ENCODE data around the gene GLIPR2.
"Not testable (repeated sequence)": the region's sequence is repeated elsewhere in the genome, so short reads cannot be mapped to it uniquely, and the experiment has no call there.

Gene GLIPR2

DNA sequence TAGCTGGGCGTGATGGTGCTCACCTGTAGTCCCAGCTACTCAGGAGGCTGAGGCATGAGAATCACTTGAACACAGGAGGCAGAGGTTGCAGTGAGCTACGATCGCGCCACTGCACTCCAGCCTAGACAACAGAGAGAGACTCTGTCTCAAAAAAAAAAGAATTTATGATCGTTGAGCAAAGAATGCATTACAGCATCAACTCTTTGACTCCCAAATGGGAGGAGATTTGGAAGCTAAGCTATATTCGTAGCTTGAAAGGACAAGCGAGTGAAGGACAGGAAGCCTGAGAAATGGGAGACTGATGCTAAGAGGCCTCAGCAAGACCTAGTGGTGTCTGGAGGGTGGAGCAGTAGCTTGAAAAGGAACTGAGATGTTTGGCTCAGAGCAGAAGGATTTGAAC, 22.4 kb downstream of the GLIPR2 start:
- H3K9me3 ChIP-seq (ENCODE audit: control insufficient read depth, insufficient read depth, low read length) = peaks cover 5% of the 10 kb centered on the region
- H3K9ac ChIP-seq (ENCODE audit: low read depth, low read length) = no peak overlapping the region
- H3K36me3 ChIP-seq (ENCODE audit: control insufficient read depth, insufficient read depth, low read length) = no peaks in the 10 kb centered on the region
- no peak overlapping the region for H3K4me3 ChIP-seq (ENCODE audit: low read depth, low read length)
- H3K27me3 ChIP-seq (ENCODE audit: control insufficient read depth, insufficient read depth, low read length) = no peaks in the 10 kb centered on the region
- H3K4me1 ChIP-seq (ENCODE audit: control insufficient read depth, insufficient read depth, low read length) = peaks cover 14% of the 10 kb centered on the region

- not testable (repeated sequence) for H3K36me3 ChIP-seq (ENCODE audit: control insufficient read depth, insufficient read depth, low read length); H3K9me3 ChIP-seq (ENCODE audit: control insufficient read depth, insufficient read depth, low read length); H3K4me3 ChIP-seq (ENCODE audit: low read depth, low read length); H3K9ac ChIP-seq (ENCODE audit: low read depth, low read length); H3K27me3 ChIP-seq (ENCODE audit: control insufficient read depth, insufficient read depth, low read length)
- H3K4me1 ChIP-seq (ENCODE audit: control insufficient read depth, insufficient read depth, low read length) = peaks cover 17% of the 10 kb centered on the region
Measured at GRCh38 chr9:36159509-36159908, 23.0 kb downstream of the GLIPR2 start.

- H3K9me3 ChIP-seq (ENCODE audit: control insufficient read depth, insufficient read depth, low read length) = not testable (repeated sequence)
Measured at GRCh38 chr9:36160126-36160525, 23.6 kb downstream of the GLIPR2 start.

DNA sequence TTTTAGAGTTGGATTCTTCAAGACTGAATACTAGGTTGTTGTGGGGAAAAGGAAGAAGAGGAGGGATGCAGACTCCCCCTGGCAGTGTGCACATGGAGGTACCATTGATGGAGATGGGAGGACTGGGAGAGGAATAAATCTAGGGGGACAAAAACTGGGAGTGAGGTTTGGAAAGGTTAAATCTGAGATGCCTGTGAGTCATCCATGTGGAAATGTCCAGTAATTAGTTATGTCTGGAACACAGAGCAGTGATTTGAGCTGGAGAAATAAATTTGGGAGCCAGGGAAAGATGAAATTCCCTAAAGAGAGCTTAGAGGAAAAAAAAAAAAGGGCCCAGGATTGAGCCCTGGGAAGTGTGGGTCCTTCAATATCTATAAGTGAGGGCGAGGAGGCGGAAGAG, 24.7 kb downstream of the GLIPR2 start:
- peaks cover 5% of the 10 kb centered on the region for H3K9me3 ChIP-seq (ENCODE audit: control insufficient read depth, insufficient read depth, low read length)
- no peaks in the 10 kb centered on the region for H3K27me3 ChIP-seq (ENCODE audit: control insufficient read depth, insufficient read depth, low read length)
- no peak overlapping the region for H3K9ac ChIP-seq (ENCODE audit: low read depth, low read length)
- no peaks in the 10 kb centered on the region for H3K36me3 ChIP-seq (ENCODE audit: control insufficient read depth, insufficient read depth, low read length)
- peaks cover 21% of the 10 kb centered on the region for H3K4me1 ChIP-seq (ENCODE audit: control insufficient read depth, insufficient read depth, low read length)
- H3K4me3 ChIP-seq (ENCODE audit: low read depth, low read length) = no peak overlapping the region

More at GRCh38 chr9:36160126-36160525, 23.6 kb downstream of the GLIPR2 start:
- H3K27me3 ChIP-seq (ENCODE audit: control insufficient read depth, insufficient read depth, low read length); H3K9ac ChIP-seq (ENCODE audit: low read depth, low read length); H3K36me3 ChIP-seq (ENCODE audit: control insufficient read depth, insufficient read depth, low read length); H3K4me3 ChIP-seq (ENCODE audit: low read depth, low read length): not testable (repeated sequence)
- peaks cover 21% of the 10 kb centered on the region for H3K4me1 ChIP-seq (ENCODE audit: control insufficient read depth, insufficient read depth, low read length)

DNA sequence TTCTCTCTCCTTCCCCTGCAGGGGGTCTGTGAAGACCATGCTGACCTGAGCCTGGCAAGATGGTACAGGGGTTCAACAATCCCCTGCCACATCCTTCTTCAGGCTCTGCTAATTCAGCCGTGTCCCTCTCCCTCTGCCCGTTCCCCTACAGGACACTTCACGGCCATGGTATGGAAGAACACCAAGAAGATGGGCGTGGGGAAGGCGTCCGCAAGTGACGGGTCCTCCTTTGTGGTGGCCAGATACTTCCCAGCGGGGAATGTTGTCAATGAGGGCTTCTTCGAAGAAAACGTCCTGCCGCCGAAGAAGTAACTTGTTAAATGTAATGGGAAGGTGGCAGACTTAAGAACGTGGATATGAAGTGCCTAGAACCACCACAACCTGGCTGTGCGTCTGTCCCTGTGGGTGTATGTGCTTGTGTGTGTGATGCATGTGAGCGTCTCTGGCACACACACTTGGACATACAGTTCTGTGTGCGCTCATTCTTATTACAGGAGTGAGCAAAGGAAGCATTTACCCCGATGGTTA, 25.7 kb downstream of the GLIPR2 start:
- H3K27me3 ChIP-seq (ENCODE audit: control insufficient read depth, insufficient read depth, low read length) = no peaks in the 10 kb centered on the region
- H3K4me3 ChIP-seq (ENCODE audit: low read depth, low read length) = no peak overlapping the region
- H3K9me3 ChIP-seq (ENCODE audit: control insufficient read depth, insufficient read depth, low read length) = no peaks in the 10 kb centered on the region
- H3K36me3 ChIP-seq (ENCODE audit: control insufficient read depth, insufficient read depth, low read length) = no peaks in the 10 kb centered on the region
- H3K4me1 ChIP-seq (ENCODE audit: control insufficient read depth, insufficient read depth, low read length) = peaks cover 21% of the 10 kb centered on the region
- no peak overlapping the region for H3K9ac ChIP-seq (ENCODE audit: low read depth, low read length)

- H3K4me1 ChIP-seq (ENCODE audit: control insufficient read depth, insufficient read depth, low read length) = peaks cover 21% of the 10 kb centered on the region
- H3K4me3 ChIP-seq (ENCODE audit: low read depth, low read length) = no peak overlapping the region
- H3K9ac ChIP-seq (ENCODE audit: low read depth, low read length) = peak overlapping the region; percentile 3
- no peaks in the 10 kb centered on the region for H3K9me3 ChIP-seq (ENCODE audit: control insufficient read depth, insufficient read depth, low read length)
- no peaks in the 10 kb centered on the region for H3K36me3 ChIP-seq (ENCODE audit: control insufficient read depth, insufficient read depth, low read length)
- H3K27me3 ChIP-seq (ENCODE audit: control insufficient read depth, insufficient read depth, low read length) = no peaks in the 10 kb centered on the region
Measured at GRCh38 chr9:36163049-36163785, 26.7 kb downstream of the GLIPR2 start.

DNA sequence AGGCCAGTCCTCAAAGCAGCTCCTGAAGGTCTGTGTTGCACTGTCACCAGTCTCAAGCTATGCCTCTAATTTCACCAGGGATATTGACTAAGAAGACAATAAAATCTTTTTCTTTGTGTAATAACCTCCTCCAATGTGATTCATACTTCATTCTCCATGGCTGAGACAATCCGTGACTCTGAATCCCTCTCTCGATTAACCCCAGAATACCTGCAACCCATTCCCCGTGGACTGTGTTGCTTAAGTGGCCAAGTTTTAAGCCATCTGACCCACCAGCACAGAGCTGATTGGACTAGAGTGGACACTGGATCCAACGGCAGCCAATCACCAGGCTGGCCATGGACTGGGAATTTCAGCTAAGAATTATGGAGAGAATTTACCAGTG, 27.2 kb downstream of the GLIPR2 start:
- Histone ChIP-seq H3K4me1 (ENCODE audit: control insufficient read depth, insufficient read depth, low read length) (peaks cover 21% of the 10 kb centered on the region), H3K9me3 (ENCODE audit: control insufficient read depth, insufficient read depth, low read length) (no peaks in the 10 kb centered on the region), H3K4me3 (ENCODE audit: low read depth, low read length) (no peak overlapping the region), H3K36me3 (ENCODE audit: control insufficient read depth, insufficient read depth, low read length) (no peaks in the 10 kb centered on the region), H3K9ac (ENCODE audit: low read depth, low read length) (no peak overlapping the region), H3K27me3 (ENCODE audit: control insufficient read depth, insufficient read depth, low read length) (peaks cover 2% of the 10 kb centered on the region)

DNA sequence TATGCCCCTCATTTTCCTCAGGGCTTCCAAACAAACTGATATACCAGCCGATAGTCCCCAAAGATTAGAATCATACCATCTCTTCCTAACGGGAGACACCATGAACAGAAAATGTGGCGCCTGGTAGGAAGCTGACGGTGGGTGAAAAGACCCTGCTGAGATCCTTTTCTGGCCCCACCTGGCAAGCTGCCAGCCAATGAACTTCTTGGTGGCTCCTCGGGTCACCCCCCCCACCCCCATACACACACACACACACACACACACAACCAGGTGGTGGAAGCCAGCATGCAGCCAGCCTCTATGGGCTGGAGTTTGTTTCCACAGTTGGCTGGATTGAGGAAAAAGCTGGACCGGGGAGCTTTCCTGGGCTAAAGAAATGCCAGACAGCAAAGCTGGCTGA, 27.8 kb downstream of the GLIPR2 start:
- no peaks in the 10 kb centered on the region for H3K9me3 ChIP-seq (ENCODE audit: control insufficient read depth, insufficient read depth, low read length)
- no peak overlapping the region for H3K9ac ChIP-seq (ENCODE audit: low read depth, low read length)
- H3K36me3 ChIP-seq (ENCODE audit: control insufficient read depth, insufficient read depth, low read length) = no peaks in the 10 kb centered on the region
- peaks cover 4% of the 10 kb centered on the region for H3K27me3 ChIP-seq (ENCODE audit: control insufficient read depth, insufficient read depth, low read length)
- peaks cover 21% of the 10 kb centered on the region for H3K4me1 ChIP-seq (ENCODE audit: control insufficient read depth, insufficient read depth, low read length)
- no peak overlapping the region for H3K4me3 ChIP-seq (ENCODE audit: low read depth, low read length)

- H3K27me3 ChIP-seq (ENCODE audit: control insufficient read depth, insufficient read depth, low read length) = peaks cover 4% of the 10 kb centered on the region
- no peak overlapping the region for H3K9ac ChIP-seq (ENCODE audit: low read depth, low read length)
- no peaks in the 10 kb centered on the region for H3K9me3 ChIP-seq (ENCODE audit: control insufficient read depth, insufficient read depth, low read length)
Measured at GRCh38 chr9:36164989-36165388, 28.5 kb downstream of the GLIPR2 start.

DNA sequence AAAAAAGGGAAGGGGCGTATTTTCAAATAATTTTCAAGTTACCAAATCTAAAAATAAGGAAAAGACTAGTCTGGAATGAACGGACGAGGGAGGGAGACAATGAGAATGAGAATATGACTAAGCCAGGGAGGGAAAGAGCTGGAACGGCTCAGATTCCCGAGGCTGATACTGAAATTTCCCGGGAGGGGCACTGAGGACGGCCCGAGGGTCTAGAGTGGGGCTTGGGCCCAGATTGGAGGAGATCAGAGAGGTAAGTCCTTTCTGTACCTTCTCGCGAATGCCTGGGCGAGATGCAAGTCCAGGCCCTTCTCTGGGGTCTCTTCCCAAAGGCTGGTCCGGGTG, 29.3 kb downstream of the GLIPR2 start:
- Histone ChIP-seq H3K9me3 (ENCODE audit: control insufficient read depth, insufficient read depth, low read length) (no peaks in the 10 kb centered on the region), H3K9ac (ENCODE audit: low read depth, low read length) (no peak overlapping the region), H3K4me3 (ENCODE audit: low read depth, low read length) (peak overlapping the region; percentile 70), H3K4me1 (ENCODE audit: control insufficient read depth, insufficient read depth, low read length) (peaks cover 21% of the 10 kb centered on the region), H3K27me3 (ENCODE audit: control insufficient read depth, insufficient read depth, low read length) (peaks cover 4% of the 10 kb centered on the region), H3K36me3 (ENCODE audit: control insufficient read depth, insufficient read depth, low read length) (no peaks in the 10 kb centered on the region)

More at GRCh38 chr9:36164989-36165388, 28.5 kb downstream of the GLIPR2 start:
- H3K4me1 ChIP-seq (ENCODE audit: control insufficient read depth, insufficient read depth, low read length) = peaks cover 21% of the 10 kb centered on the region
- H3K4me3 ChIP-seq (ENCODE audit: low read depth, low read length) = no peak overlapping the region
- no peaks in the 10 kb centered on the region for H3K36me3 ChIP-seq (ENCODE audit: control insufficient read depth, insufficient read depth, low read length)

GRCh38 chr9:36166168-36166927, 29.8 kb downstream of the GLIPR2 start:
- Histone ChIP-seq H3K36me3 (ENCODE audit: control insufficient read depth, insufficient read depth, low read length) (no peaks in the 10 kb centered on the region), H3K27me3 (ENCODE audit: control insufficient read depth, insufficient read depth, low read length) (peaks cover 4% of the 10 kb centered on the region), H3K4me1 (ENCODE audit: control insufficient read depth, insufficient read depth, low read length) (peaks cover 21% of the 10 kb centered on the region), H3K4me3 (ENCODE audit: low read depth, low read length) (peak overlapping the region; percentile 70), H3K9ac (ENCODE audit: low read depth, low read length) (no peak overlapping the region), H3K9me3 (ENCODE audit: control insufficient read depth, insufficient read depth, low read length) (no peaks in the 10 kb centered on the region)

DNA sequence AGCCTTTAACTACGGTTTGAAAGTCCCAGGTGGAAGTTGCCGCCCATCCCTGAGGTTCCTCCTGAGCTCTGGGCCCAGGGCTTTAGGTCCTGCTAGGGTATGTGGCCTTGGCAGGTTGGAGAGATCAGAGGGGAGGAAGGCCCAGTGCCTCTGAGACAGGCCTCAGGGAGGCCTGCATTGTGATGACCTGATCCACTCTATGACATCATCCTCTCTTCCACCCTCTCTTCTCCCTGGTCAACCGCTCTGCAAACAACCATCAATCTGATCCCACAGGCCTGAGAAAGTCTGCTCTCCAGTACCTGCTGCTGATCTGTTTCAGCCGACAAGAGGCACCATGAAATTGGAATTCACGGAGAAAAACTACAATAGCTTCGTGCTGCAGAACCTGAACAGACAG, 32.6 kb downstream of the GLIPR2 start, which contains the start of gene CCIN:
Gene CCIN, plus strand, starts transcription at position 223 of the 400 bp plus-strand sequence. Its CDS starts 115 bp downstream, at position 338.
- Histone ChIP-seq H3K9ac (ENCODE audit: low read depth, low read length) (no peak within 1 kb of the TSS), H3K4me1 (ENCODE audit: control insufficient read depth, insufficient read depth, low read length) (peaks cover 5% of the 10 kb centered on the region), H3K36me3 (ENCODE audit: control insufficient read depth, insufficient read depth, low read length) (no peaks in the 10 kb centered on the region), H3K27me3 (ENCODE audit: control insufficient read depth, insufficient read depth, low read length) (peaks cover 4% of the 10 kb centered on the region), H3K4me3 (ENCODE audit: low read depth, low read length) (no peak within 1 kb of the TSS), H3K9me3 (ENCODE audit: control insufficient read depth, insufficient read depth, low read length) (no peaks in the 10 kb centered on the region)
